ENCODE measurements around the gene NPHS1. TPM values are rescaled to one million over a fixed set of nuclear protein-coding genes. Genes with fewer than 3 reads are reported as not detected.

The NPHS1 gene
- total RNA-seq, 1 experiment from 2014 or later: not detected

DNA sequence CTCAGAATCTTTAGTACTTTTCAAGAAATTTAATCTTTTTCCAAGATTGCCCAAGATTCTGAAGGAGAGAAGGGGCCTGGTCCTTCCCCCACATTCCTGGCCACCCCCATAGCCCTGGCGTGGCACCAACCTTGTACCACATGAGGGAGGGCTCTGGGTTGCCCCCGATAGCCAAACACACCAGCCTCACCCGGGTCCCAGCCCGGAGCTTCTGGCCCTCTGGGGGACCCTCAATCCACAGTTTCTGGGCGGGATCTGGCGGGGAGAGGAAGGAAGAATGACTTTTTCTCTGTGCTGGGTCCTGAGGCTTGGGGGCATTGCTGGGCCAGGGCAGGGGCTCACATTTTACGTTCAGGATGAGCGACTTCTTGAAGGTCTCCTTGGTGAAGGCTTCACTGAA is 4.4 kb downstream of the NPHS1 start:
- CTCF ChIA-PET: no interaction called here
- Histone ChIP-seq H3K4me1 (ENCODE audit: insufficient read depth, low read length) (no peaks in the 10 kb centered on the region), H3K27ac (ENCODE audit: low read length) (no peak overlapping the region), H3K4me3 (ENCODE audit: low read length) (no peak overlapping the region), H3K36me3 (ENCODE audit: low read depth, low read length) (no peaks in the 10 kb centered on the region), H3K9ac (ENCODE audit: low read length) (no peak overlapping the region), H4K20me1 (ENCODE audit: low read length) (no peaks in the 10 kb centered on the region), H3K9me2 (replicated peaks; ENCODE audit: low read length) (no peaks in the 10 kb centered on the region), H3K9me3 (ENCODE audit: low read length) (no peaks in the 10 kb centered on the region), H3F3A (ENCODE audit: low read length, unreplicated experiment) (no peaks in the 10 kb centered on the region), H2AFZ (ENCODE audit: low read length) (no peak overlapping the region), H3K4me2 (ENCODE audit: low read length) (no peak overlapping the region), H3K79me2 (ENCODE audit: low read length) (no peaks in the 10 kb centered on the region), H3K27me3 (ENCODE audit: low read length) (no peaks in the 10 kb centered on the region)
- TF ChIP-seq EZH2 (IDR thresholded peaks at IDR 0.05; ENCODE audit: low read length, unreplicated experiment) (no peak), EZH2phosphoT487 (IDR thresholded peaks at IDR 0.05; ENCODE audit: borderline replicate concordance, low read length) (no peak)
- TF ChIP-seq, protein P1, sequence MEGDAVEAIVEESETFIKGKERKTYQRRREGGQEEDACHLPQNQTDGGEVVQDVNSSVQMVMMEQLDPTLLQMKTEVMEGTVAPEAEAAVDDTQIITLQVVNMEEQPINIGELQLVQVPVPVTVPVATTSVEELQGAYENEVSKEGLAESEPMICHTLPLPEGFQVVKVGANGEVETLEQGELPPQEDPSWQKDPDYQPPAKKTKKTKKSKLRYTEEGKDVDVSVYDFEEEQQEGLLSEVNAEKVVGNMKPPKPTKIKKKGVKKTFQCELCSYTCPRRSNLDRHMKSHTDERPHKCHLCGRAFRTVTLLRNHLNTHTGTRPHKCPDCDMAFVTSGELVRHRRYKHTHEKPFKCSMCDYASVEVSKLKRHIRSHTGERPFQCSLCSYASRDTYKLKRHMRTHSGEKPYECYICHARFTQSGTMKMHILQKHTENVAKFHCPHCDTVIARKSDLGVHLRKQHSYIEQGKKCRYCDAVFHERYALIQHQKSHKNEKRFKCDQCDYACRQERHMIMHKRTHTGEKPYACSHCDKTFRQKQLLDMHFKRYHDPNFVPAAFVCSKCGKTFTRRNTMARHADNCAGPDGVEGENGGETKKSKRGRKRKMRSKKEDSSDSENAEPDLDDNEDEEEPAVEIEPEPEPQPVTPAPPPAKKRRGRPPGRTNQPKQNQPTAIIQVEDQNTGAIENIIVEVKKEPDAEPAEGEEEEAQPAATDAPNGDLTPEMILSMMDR (conservative IDR thresholded peaks at IDR 0.05; ENCODE audit: low read depth, low read length): no peak
- intact Hi-C loops (cut with micrococcal nuclease): no loop called here
- ATAC-seq (no peak), DNase-seq (no peak)
- POLR2A ChIA-PET (ENCODE audit: unreplicated experiment): no interaction called here
- BruUV-seq (replicated peaks): no TSS peak

DNA sequence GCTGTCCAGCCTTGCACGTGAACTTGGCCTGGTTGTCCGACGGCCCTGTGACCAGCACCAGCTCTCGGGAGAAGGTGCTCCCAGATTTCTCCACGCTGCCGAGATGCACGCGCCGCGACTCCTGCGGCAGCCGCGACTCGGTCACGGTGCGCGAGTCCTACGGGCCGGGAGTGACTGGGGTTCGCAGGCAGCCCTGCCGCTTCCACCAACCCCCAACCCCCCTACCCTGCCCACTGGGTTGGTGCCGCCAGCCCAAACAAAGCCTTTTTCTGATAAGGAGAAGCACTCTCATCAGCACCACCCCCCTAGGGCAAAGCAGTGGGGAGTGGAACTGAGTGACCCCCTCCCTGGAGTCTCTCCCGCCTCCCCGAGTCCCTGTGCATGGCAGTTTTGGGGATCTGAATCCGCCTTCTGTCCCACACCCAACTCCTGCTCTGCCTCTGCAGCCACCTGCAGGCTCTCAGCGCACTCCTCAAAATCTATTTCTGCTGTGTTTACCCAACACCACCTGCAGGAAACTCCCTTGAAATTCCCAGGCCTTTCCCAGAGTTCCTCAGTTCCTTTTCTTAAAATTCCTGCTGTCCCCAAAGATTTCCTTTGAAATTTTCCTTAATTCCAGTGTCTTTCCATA is 6.2 kb downstream of the NPHS1 start:
- CTCF ChIA-PET: no interaction called here
- peak; percentile 84 for ATAC-seq
- POLR2A ChIA-PET (ENCODE audit: unreplicated experiment): interaction anchor here (0.6 kb wide), 1 partner anchor 324 kb away, joined by 4 read pairs; no protein-coding TSS in a partner anchor

More for the DNA sequence above, 6.2 kb downstream of the NPHS1 start:
- intact Hi-C loops (cut with micrococcal nuclease): no loop called here
- peak; percentile 37 for DNase-seq
- TF ChIP-seq, protein P1 (conservative IDR thresholded peaks at IDR 0.05; ENCODE audit: low read depth, low read length): 0 out of 2 replicates have a peak, but pooled peaks have one; percentile 9
- no peak for TF ChIP-seq EZH2phosphoT487 (IDR thresholded peaks at IDR 0.05; ENCODE audit: borderline replicate concordance, low read length)
- no peak for TF ChIP-seq EZH2 (IDR thresholded peaks at IDR 0.05; ENCODE audit: low read length, unreplicated experiment)
- no peaks in the 10 kb centered on the region for H4K20me1 ChIP-seq (ENCODE audit: low read length)
- no peaks in the 10 kb centered on the region for H3F3A ChIP-seq (ENCODE audit: low read length, unreplicated experiment)
- no peaks in the 10 kb centered on the region for H3K79me2 ChIP-seq (ENCODE audit: low read length)
- no peak overlapping the region for H3K9ac ChIP-seq (ENCODE audit: low read length)
- peak overlapping the region; percentile 52 for H3K4me3 ChIP-seq (ENCODE audit: low read length)
- H3K27ac ChIP-seq (ENCODE audit: low read length): no peak overlapping the region
- H3K9me3 ChIP-seq (ENCODE audit: low read length): no peaks in the 10 kb centered on the region
- no peaks in the 10 kb centered on the region for H3K4me1 ChIP-seq (ENCODE audit: insufficient read depth, low read length)
- H3K4me2 ChIP-seq (ENCODE audit: low read length): peak overlapping the region; percentile 79
- no peaks in the 10 kb centered on the region for H3K27me3 ChIP-seq (ENCODE audit: low read length)
- BruUV-seq (replicated peaks): no TSS peak
- peak overlapping the region; percentile 72 for H2AFZ ChIP-seq (ENCODE audit: low read length)
- H3K9me2 ChIP-seq (replicated peaks; ENCODE audit: low read length): no peaks in the 10 kb centered on the region
- no peaks in the 10 kb centered on the region for H3K36me3 ChIP-seq (ENCODE audit: low read depth, low read length)

All from PC-3 (cell line).